Activated CD4-positive, alpha-beta T cell treated with anti-CD3 and anti-CD28 coated beads for 4 hours (primary cell): ENCODE measurements around the gene ATXN7L1.

Experiments
- DNase-seq, 2 donors: peaks; one replicate each; pipeline ENCODE4 v3.0.0-alpha.2; 2020

The ATXN7L1 gene

GRCh38 chr7:105639667-105640493, 236.5 kb downstream of the ATXN7L1 start:
- DNase-seq, result no peak

DNA sequence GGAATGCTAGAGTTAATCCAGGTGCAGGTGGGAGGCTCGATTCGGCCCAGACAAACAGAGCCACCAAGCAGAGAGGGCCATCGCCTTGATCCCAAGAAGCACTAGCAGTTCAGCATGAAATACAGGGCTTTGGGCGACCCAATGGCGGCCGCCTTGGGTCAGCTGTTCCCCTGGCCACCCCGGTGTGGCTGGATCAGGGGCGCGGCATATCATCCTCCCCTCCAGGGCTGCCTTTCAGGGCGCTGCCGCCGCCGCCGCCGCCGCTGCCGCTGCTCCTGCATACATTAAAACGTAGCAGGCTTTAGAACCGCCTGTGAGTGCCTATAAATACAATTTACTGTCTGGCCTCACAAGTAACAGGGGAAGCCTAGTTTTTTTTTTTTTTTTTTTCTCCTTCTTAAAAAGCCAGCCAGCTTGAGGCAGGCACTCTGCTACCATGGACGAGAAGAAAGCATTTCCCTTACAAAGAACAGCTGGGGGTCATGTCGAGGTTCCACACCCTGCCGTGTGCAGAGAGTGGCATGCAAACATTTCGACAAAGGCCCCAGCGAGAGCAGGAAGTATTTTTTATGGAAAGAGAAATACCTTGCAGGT, 237.4 kb downstream of the ATXN7L1 start:
- no peak for DNase-seq

DNA sequence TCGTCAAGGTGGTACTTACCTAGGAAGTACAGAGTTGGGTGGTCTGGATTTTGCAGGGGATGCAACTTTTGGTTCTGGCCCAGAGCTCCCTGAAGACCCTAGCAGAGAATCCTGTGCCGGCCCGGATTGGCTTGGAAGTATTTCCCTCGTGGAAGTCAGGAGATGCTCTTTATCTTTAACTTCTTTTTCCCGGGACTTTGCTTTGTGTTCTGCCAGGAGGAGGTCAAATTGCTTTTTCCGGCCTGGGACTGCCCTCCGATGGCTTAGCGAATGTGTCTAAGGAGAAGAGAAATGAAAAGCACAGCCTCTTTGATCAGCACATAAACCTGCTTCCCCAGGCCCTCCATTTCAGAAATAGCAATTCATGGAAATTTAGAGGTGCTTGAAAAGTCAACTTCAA, 238.1 kb downstream of the ATXN7L1 start:
- DNase-seq, result no peak

- no peak for DNase-seq
These were observed 238.6 kb downstream of the ATXN7L1 start for GRCh38 chr7:105637755-105638154.

GRCh38 chr7:105636982-105637381, 239.4 kb downstream of the ATXN7L1 start:
- DNase-seq, result no peak

DNA sequence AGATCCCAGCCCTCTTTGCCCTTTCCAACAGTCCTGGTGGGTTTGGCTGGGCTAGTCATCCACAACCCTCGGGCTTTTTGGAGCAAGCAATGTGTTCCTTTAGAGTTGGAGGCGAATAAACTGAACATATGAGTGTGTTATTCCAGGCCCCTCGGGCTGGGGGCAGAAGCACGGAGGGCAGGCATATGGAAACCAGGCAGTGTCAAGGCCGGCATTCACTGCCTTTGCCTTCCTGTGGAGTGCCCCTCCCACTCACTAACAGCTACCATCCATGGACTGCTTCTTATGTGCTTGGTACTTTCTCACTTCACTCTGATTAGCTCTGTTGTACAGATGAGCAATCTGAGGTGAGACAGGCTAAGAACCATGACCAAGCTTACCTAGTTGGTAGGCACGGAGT, 241.2 kb downstream of the ATXN7L1 start:
- DNase-seq, result no peak

DNA sequence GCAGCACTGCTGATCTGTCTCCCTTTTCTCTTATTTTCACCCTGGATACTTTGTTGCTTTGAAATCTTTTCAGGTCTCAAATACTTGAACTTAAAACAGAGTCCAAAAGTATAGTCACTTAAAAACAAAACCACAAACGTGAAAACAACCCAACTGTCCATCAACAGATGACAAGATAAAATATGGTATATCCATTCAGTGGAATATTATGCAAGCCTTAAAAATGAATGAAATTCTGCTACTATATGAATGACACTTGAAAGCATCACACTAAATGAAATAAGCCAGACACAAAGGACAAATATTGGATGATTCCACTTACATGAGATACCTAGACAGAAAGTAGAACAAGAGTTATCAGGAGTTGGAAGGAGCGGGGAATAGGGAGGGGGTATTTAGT, 250.4 kb downstream of the ATXN7L1 start:
- no peak for DNase-seq

GRCh38 chr7:105623906-105624305, 252.5 kb downstream of the ATXN7L1 start:
- DNase-seq, result no peak

- DNase-seq, result no peak
These were observed 253.0 kb downstream of the ATXN7L1 start for GRCh38 chr7:105623378-105623777.

- DNase-seq, result no peak
These were observed 254.2 kb downstream of the ATXN7L1 start for GRCh38 chr7:105622106-105622731.

- DNase-seq, result no peak
These were observed 254.8 kb downstream of the ATXN7L1 start for GRCh38 chr7:105621617-105622016.

- DNase-seq, result no peak
These were observed 255.2 kb downstream of the ATXN7L1 start for GRCh38 chr7:105621176-105621575.

DNA sequence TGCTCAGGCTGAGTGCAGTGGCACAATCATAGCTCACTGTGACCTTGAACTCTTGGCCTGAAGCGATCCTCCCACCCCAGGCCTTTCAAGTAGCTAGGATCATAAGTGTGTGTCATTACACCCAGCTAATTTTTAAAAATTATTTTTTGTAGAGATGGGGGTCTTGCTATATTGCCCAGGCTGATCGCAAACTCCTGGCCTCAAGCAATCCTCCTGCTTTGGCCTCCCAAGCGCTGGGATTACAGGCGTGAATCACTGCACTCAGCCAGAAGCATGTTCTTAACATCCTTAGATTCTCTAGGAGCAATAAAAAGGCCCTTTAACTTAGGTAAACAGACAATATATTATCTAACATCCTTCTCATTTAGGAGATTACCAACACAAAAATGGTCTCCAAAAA, 256.8 kb downstream of the ATXN7L1 start:
- no peak for DNase-seq

DNA sequence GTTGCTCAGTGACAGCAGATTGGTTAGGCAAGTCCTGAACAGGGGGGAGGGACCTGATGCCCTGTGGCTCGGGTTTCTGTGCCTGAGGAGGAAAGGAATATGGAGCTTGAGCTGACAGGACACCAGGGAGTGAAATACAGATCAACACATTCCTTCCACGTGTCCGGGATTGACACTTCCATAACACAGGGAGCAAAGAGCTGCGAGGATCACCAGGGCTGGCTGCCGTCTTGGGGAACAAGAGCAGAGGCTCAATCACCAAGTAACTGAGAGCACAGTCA, 258.4 kb downstream of the ATXN7L1 start:
- no peak for DNase-seq

DNA sequence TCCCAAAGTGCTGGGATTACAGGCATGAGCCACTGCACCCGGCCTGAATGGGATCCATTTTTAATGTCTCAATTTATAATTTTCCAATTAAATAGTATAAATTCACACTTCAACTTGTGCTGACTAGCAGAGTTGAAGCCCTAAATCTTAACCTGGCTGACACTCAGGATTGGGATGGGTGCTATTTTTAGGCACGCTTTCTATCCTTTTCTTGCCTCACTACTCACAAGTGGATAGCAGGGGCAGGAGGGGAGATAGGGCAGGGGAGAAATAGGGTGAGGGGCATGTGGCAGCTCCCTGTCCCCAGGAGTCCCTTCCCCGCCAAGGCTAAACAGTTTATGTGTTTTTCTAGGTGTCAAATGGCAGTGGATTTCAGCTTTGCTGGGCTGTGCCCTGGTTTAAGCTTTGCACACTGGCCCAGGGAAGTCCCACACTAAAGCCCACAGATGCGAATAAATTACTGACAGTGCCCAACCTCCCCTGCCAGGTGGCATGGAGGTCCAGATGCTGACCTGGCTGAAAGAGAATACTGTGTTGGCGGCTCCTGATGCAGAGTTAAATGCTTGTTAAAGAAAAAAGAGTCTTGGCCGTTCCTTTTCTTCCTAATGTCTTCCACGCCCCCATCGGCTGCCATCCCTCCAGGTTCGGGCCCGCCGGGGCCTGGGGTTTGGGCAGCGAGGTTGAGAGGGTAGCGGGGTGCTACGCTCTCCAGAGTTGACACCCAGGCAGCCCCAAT, 259.0 kb downstream of the ATXN7L1 start:
- DNase-seq, result no peak

- DNase-seq, result no peak
These were observed 262.0 kb downstream of the ATXN7L1 start for GRCh38 chr7:105614341-105614840.

- no peak for DNase-seq
These were observed 262.6 kb downstream of the ATXN7L1 start for GRCh38 chr7:105613611-105614330.

DNA sequence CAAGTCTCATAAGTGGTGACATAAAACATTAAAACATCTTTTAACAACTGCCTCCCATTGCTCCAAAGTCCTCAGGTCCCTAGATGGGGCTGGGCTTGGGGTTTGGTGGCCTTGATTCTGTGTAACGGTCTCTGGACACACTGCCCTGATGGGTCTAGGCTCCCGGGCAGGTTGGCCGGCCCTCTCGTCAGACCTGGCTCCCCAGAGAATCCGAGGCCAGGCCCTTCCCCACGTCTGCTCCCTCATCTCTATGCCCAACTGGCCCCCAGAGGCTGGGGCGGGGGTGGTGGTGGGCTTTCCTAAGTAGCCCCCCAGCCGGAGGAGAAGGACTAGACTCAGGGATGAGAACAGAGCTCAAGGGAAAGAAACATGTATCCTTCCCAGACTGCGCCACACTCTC, 263.6 kb downstream of the ATXN7L1 start:
- no peak for DNase-seq

- no peak for DNase-seq
These were observed 264.3 kb downstream of the ATXN7L1 start for GRCh38 chr7:105611856-105612775.

GRCh38 chr7:105610165-105610930, 266.1 kb downstream of the ATXN7L1 start:
- no peak for DNase-seq
